H54 (cell line): ENCODE results near the gene BMP6.

Source experiments
- DNase-seq: peaks from one replicate; pipeline ENCODE4 v3.0.0; 2011; ENCODE audit warnings: low spot score, mixed read lengths; ENCODE audit not compliant: insufficient read length
- FAIRE-seq: peaks from 3 replicates; lab custom pipeline; 2011; peaks lifted over from hg19 to GRCh38; lab: Jason Lieb, UNC
- POLR2A ChIP-seq: IDR thresholded peaks from 2 replicates; pipeline ENCODE4 v1.6.1; 2011; ENCODE audit warnings: low read depth, mild to moderate bottlenecking, low read length

BMP6 gene

GRCh38 chr6:7912736-7913517, 187.0 kb downstream of the BMP6 start:
- DNase-seq (no peak), FAIRE-seq (no peak)
- no peak for TF ChIP-seq POLR2A

- no peak for TF ChIP-seq POLR2A
- FAIRE-seq = no peak
These were observed 188.4 kb downstream of the BMP6 start for GRCh38 chr6:7914311-7914710.

GRCh38 chr6:7914991-7915789, 189.3 kb downstream of the BMP6 start:
- no peak for DNase-seq
- no peak for FAIRE-seq

More at GRCh38 chr6:7914311-7914710, 188.4 kb downstream of the BMP6 start:
- no peak for DNase-seq

GRCh38 chr6:7916959-7917358, 191.1 kb downstream of the BMP6 start:
- no peak for TF ChIP-seq POLR2A
- no peak for DNase-seq
- FAIRE-seq = no peak

More at GRCh38 chr6:7914991-7915789, 189.3 kb downstream of the BMP6 start:
- TF ChIP-seq POLR2A = no peak

GRCh38 chr6:7917729-7918128, 191.8 kb downstream of the BMP6 start:
- no peak for DNase-seq
- TF ChIP-seq POLR2A = no peak

GRCh38 chr6:7918403-7918802, 192.5 kb downstream of the BMP6 start:
- no peak for DNase-seq
- no peak for FAIRE-seq
- TF ChIP-seq POLR2A = no peak

More at GRCh38 chr6:7917729-7918128, 191.8 kb downstream of the BMP6 start:
- FAIRE-seq = no peak

GRCh38 chr6:7919871-7920270, 194.0 kb downstream of the BMP6 start:
- no peak for DNase-seq

GRCh38 chr6:7920425-7920824, 194.5 kb downstream of the BMP6 start:
- FAIRE-seq = no peak
- no peak for TF ChIP-seq POLR2A

More at GRCh38 chr6:7919871-7920270, 194.0 kb downstream of the BMP6 start:
- no peak for FAIRE-seq
- no peak for TF ChIP-seq POLR2A

GRCh38 chr6:7921046-7921445, 195.1 kb downstream of the BMP6 start:
- DNase-seq (no peak), FAIRE-seq (no peak)
- TF ChIP-seq POLR2A = no peak

More at GRCh38 chr6:7920425-7920824, 194.5 kb downstream of the BMP6 start:
- no peak for DNase-seq

- FAIRE-seq (no peak), DNase-seq (no peak)
- no peak for TF ChIP-seq POLR2A
These were observed 195.8 kb downstream of the BMP6 start for GRCh38 chr6:7921632-7922092.

GRCh38 chr6:7922596-7922995, 196.7 kb downstream of the BMP6 start:
- no peak for TF ChIP-seq POLR2A
- DNase-seq = no peak

GRCh38 chr6:7924867-7925266, 199.0 kb downstream of the BMP6 start:
- no peak for TF ChIP-seq POLR2A
- FAIRE-seq = no peak

More at GRCh38 chr6:7922596-7922995, 196.7 kb downstream of the BMP6 start:
- no peak for FAIRE-seq

More at GRCh38 chr6:7924867-7925266, 199.0 kb downstream of the BMP6 start:
- no peak for DNase-seq
